AG09309 (cell line): ENCODE data around the gene LRP1B.

ENCODE experiments used
- DNase-seq: peaks from one replicate; pipeline ENCODE4 v3.0.0-alpha.2; 2010; ENCODE audit warnings: low read depth
- H3K4me3 ChIP-seq: 2 replicates; pipeline ENCODE4 v1.5.1; 2011; ENCODE audit warnings: mild to moderate bottlenecking, low read depth, low read length, moderate library complexity; ENCODE audit not compliant: control insufficient read depth
- TF ChIP-seq, protein P1 (sequence below): IDR thresholded peaks from 2 replicates; pipeline ENCODE4 v1.5.1; 2011; ENCODE audit warnings: mild to moderate bottlenecking, low read depth, low read length, inconsistent platforms; ENCODE audit not compliant: insufficient read depth, control insufficient read depth; ENCODE audit errors: missing control alignments

LRP1B gene

GRCh38 chr2:140512106-140512505 lies 1618.7 kb downstream of the LRP1B start:
- H3K4me3 ChIP-seq: no peak overlapping the region
- no peak for DNase-seq
- TF ChIP-seq, protein P1, sequence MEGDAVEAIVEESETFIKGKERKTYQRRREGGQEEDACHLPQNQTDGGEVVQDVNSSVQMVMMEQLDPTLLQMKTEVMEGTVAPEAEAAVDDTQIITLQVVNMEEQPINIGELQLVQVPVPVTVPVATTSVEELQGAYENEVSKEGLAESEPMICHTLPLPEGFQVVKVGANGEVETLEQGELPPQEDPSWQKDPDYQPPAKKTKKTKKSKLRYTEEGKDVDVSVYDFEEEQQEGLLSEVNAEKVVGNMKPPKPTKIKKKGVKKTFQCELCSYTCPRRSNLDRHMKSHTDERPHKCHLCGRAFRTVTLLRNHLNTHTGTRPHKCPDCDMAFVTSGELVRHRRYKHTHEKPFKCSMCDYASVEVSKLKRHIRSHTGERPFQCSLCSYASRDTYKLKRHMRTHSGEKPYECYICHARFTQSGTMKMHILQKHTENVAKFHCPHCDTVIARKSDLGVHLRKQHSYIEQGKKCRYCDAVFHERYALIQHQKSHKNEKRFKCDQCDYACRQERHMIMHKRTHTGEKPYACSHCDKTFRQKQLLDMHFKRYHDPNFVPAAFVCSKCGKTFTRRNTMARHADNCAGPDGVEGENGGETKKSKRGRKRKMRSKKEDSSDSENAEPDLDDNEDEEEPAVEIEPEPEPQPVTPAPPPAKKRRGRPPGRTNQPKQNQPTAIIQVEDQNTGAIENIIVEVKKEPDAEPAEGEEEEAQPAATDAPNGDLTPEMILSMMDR: no peak

GRCh38 chr2:140509765-140510164 lies 1621.1 kb downstream of the LRP1B start:
- no peak for DNase-seq
- H3K4me3 ChIP-seq: no peak overlapping the region

DNA sequence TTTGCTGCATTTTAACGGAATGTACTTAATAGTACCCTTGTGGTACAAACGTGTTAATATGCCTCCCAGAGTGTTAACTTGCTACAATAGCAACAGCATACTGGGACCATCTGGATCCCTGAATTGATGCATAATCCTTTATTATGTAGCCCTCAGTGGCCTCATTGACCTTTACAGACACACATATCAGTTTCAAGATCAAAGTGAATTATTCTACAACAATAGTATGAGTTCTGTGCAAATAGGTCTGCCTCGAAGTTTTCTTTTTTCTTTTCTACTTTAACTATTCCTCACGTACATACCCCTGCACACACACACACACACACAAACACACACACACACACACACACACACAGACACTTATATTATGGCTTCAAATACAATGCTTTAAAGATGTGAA lies 1622.1 kb downstream of the LRP1B start:
- H3K4me3 ChIP-seq: no peak overlapping the region
- TF ChIP-seq, protein P1: no peak
- no peak for DNase-seq

More at GRCh38 chr2:140509765-140510164, 1621.1 kb downstream of the LRP1B start:
- TF ChIP-seq, protein P1: no peak

GRCh38 chr2:140506606-140507005 lies 1624.2 kb downstream of the LRP1B start:
- peak; percentile 1 for DNase-seq
- TF ChIP-seq, protein P1: no peak
- no peak overlapping the region for H3K4me3 ChIP-seq

- TF ChIP-seq, protein P1: no peak
- no peak overlapping the region for H3K4me3 ChIP-seq
- no peak for DNase-seq
Measured at GRCh38 chr2:140504601-140505000, 1626.2 kb downstream of the LRP1B start.

DNA sequence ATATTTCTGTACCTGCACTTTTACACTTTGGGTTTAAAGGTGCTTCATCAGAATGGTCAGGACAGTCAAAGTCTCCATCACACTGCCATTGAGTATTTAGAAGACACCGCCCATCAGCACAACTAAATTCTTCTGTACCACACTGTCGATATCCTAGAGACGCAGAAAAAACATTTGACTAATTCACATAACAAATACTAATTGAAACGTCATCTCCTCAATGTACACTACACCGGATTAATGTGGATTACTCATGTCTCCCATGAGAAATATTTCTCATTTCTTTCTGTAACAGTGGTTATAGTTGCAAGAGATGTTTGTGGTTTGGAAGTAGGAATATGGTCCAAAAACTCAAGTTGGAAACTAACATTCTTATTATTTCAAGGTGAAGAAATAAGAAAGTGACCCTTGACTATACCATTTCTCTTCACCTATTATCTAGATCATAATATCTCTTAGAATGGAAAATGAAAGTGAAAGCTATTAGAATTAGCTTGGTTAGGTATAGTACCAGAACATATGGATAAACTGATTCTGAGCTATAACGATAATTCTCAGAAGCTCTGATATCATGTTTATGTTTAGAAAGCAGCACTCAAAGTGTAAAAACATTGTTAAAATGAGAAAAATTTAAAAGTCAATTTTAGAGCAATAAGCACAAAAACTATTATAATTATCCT lies 1627.7 kb downstream of the LRP1B start:
- no peak overlapping the region for H3K4me3 ChIP-seq
- DNase-seq: peak; percentile 1
- TF ChIP-seq, protein P1: no peak
